ENCODE measurements around the gene ANO8. TPM values are rescaled to one million over a fixed set of nuclear protein-coding genes. Genes with fewer than 3 reads are reported as not detected.

The ANO8 gene
- polyA plus RNA-seq, 1 of the 3 experiments (the other 2 are of a cell fraction): 7.8 TPM

DNA sequence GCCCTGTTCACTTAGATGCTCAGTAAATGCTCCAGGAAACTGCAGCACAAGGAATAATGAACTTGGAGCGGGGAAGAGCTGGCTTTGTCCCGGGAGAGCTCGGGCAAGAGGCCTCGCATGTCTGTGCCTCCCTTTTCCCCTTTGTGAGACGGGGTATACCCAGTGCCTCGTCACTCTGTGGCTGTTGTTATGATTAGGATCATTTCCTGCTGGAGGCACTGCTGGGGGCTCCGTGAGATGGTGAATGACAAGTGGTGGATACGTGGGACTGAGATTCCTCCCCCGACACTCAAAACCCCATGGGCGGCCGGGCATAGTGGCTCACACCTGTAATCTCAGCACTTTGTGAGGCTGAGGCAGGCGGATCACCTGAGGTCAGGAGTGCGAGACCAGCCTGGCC is 43.6 kb upstream of the ANO8 start:
- Histone ChIP-seq H2AFZ (ENCODE audit: low read depth) (no peak overlapping the region), H3F3A (replicated peaks; ENCODE audit: insufficient read depth) (no peaks in the 10 kb centered on the region), H3K27me3 (ENCODE audit: insufficient read depth) (no peaks in the 10 kb centered on the region), H3K79me2 (ENCODE audit: insufficient read depth) (no peaks in the 10 kb centered on the region), H3K27ac (ENCODE audit: low read depth in 2 of 2, low read length in 1 of 2) (no peak overlapping the region), H3K4me2 (no peak overlapping the region), H3K4me3 (ENCODE audit: low read depth in 2 of 2, low read length in 1 of 2) (no peak overlapping the region), H4K20me1 (ENCODE audit: insufficient read depth) (no peaks in the 10 kb centered on the region), H3K9me2 (no peaks in the 10 kb centered on the region), H3K36me3 (replicated peaks in 1 of 2; ENCODE audit: control insufficient read depth in 1 of 2, insufficient read depth in 2 of 2, low read length in 1 of 2) (no peaks in the 10 kb centered on the region), H3K9ac (no peak overlapping the region), H3K9me3 (no peaks in the 10 kb centered on the region), H3K4me1 (ENCODE audit: control insufficient read depth in 1 of 2, insufficient read depth in 2 of 2, low read depth in 1 of 2, low read length in 1 of 2) (no peaks in the 10 kb centered on the region)
- CTCF ChIA-PET: interaction anchor here (0.8 kb wide), 2 partner anchors 8 to 31 kb away, joined by 3 read pairs; no protein-coding TSS in a partner anchor
- TF ChIP-seq POLR2AphosphoS5 (IDR thresholded peaks at IDR 0.05; ENCODE audit: low read depth, low read length) (no peak), JUND (IDR thresholded peaks at IDR 0.05) (no peak), SIN3A (IDR thresholded peaks at IDR 0.05; ENCODE audit: borderline replicate concordance, low read depth, low read length) (no peak), ELF1 (IDR thresholded peaks at IDR 0.05) (no peak), FOXJ3 (CRISPR knock-in tag; IDR thresholded peaks at IDR 0.05) (no peak), FOXM1 (IDR thresholded peaks at IDR 0.05; ENCODE audit: low read depth) (no peak), RCOR1 (IDR thresholded peaks at IDR 0.05; ENCODE audit: low read length) (no peak), RAD21 (IDR thresholded peaks at IDR 0.05; ENCODE audit: low read length) (no peak)
- TF ChIP-seq, protein P1, sequence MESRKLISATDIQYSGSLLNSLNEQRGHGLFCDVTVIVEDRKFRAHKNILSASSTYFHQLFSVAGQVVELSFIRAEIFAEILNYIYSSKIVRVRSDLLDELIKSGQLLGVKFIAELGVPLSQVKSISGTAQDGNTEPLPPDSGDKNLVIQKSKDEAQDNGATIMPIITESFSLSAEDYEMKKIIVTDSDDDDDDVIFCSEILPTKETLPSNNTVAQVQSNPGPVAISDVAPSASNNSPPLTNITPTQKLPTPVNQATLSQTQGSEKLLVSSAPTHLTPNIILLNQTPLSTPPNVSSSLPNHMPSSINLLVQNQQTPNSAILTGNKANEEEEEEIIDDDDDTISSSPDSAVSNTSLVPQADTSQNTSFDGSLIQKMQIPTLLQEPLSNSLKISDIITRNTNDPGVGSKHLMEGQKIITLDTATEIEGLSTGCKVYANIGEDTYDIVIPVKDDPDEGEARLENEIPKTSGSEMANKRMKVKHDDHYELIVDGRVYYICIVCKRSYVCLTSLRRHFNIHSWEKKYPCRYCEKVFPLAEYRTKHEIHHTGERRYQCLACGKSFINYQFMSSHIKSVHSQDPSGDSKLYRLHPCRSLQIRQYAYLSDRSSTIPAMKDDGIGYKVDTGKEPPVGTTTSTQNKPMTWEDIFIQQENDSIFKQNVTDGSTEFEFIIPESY (IDR thresholded peaks at IDR 0.05; ENCODE audit: borderline replicate concordance, low read depth): no peak
- TF ChIP-seq, protein P2, sequence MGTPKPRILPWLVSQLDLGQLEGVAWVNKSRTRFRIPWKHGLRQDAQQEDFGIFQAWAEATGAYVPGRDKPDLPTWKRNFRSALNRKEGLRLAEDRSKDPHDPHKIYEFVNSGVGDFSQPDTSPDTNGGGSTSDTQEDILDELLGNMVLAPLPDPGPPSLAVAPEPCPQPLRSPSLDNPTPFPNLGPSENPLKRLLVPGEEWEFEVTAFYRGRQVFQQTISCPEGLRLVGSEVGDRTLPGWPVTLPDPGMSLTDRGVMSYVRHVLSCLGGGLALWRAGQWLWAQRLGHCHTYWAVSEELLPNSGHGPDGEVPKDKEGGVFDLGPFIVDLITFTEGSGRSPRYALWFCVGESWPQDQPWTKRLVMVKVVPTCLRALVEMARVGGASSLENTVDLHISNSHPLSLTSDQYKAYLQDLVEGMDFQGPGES (IDR thresholded peaks at IDR 0.05; ENCODE audit: low read depth, low read length): no peak
- TF ChIP-seq, protein P3, sequence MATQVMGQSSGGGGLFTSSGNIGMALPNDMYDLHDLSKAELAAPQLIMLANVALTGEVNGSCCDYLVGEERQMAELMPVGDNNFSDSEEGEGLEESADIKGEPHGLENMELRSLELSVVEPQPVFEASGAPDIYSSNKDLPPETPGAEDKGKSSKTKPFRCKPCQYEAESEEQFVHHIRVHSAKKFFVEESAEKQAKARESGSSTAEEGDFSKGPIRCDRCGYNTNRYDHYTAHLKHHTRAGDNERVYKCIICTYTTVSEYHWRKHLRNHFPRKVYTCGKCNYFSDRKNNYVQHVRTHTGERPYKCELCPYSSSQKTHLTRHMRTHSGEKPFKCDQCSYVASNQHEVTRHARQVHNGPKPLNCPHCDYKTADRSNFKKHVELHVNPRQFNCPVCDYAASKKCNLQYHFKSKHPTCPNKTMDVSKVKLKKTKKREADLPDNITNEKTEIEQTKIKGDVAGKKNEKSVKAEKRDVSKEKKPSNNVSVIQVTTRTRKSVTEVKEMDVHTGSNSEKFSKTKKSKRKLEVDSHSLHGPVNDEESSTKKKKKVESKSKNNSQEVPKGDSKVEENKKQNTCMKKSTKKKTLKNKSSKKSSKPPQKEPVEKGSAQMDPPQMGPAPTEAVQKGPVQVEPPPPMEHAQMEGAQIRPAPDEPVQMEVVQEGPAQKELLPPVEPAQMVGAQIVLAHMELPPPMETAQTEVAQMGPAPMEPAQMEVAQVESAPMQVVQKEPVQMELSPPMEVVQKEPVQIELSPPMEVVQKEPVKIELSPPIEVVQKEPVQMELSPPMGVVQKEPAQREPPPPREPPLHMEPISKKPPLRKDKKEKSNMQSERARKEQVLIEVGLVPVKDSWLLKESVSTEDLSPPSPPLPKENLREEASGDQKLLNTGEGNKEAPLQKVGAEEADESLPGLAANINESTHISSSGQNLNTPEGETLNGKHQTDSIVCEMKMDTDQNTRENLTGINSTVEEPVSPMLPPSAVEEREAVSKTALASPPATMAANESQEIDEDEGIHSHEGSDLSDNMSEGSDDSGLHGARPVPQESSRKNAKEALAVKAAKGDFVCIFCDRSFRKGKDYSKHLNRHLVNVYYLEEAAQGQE (IDR thresholded peaks at IDR 0.05; ENCODE audit: low read depth, low read length): no peak
- POLR2A ChIA-PET: interaction anchor here (0.7 kb wide), 1 partner anchor 8 kb away, joined by 3 read pairs; no protein-coding TSS in a partner anchor
- WGBS (ENCODE audit: low lambda C conversion rate): 68% methylated on average over 9 of the region's 13 CpGs
- DNase-seq: no peak

Measured in SK-N-SH (cell line).